PC-9 (cell line): ENCODE results near the gene GRN.
A peak's percentile ranks its signal among the peaks of the same experiment; 100 is the strongest.

Source experiments
- CTCF ChIP-seq: fragments of 200-600 bp; sonication (generic); conservative IDR thresholded peaks from 2 replicates; pipeline ENCODE4 v1.6.1; 2017; ENCODE audit warnings: mixed run types, antibody characterized with exemption, mild to moderate bottlenecking, moderate library complexity
- EZH2 ChIP-seq: fragments of 200-600 bp; sonication (generic); IDR thresholded peaks from 2 replicates; pipeline ENCODE4 v1.8.0; 2017; ENCODE audit warnings: antibody characterized with exemption, low read depth

GRCh38 chr17:44350733-44351226 is 5.7 kb downstream of the GRN start:
- peak; percentile 86 for TF ChIP-seq CTCF
- no peak for TF ChIP-seq EZH2
